ENCODE results near the gene NAALAD2.
"Not testable (repeated sequence)": the region's sequence is repeated elsewhere in the genome, so short reads cannot be mapped to it uniquely, and the experiment has no call there.

The NAALAD2 gene

GRCh38 chr11:90192869-90193582 is 58.6 kb downstream of the NAALAD2 start:
- DNase-seq, result no peak

- no peak for DNase-seq
Measured at GRCh38 chr11:90197377-90197776, 62.9 kb downstream of the NAALAD2 start.

- DNase-seq, result no peak
Measured at GRCh38 chr11:90202342-90202741, 67.9 kb downstream of the NAALAD2 start.

- no peak for DNase-seq
Measured at GRCh38 chr11:90204407-90204806, 69.9 kb downstream of the NAALAD2 start.

GRCh38 chr11:90204832-90205646 is 70.6 kb downstream of the NAALAD2 start:
- DNase-seq, result peak; percentile 36 to 69 (median 59)

GRCh38 chr11:90207992-90208391 is 73.5 kb downstream of the NAALAD2 start:
- DNase-seq, result not testable (repeated sequence)

- no peak for DNase-seq
Measured at GRCh38 chr11:90208857-90209256, 74.4 kb downstream of the NAALAD2 start.

- DNase-seq, result no peak
Measured at GRCh38 chr11:90213322-90213721, 78.9 kb downstream of the NAALAD2 start.

- no peak for DNase-seq
Measured at GRCh38 chr11:90216611-90217010, 82.1 kb downstream of the NAALAD2 start.

GRCh38 chr11:90218606-90219005 is 84.1 kb downstream of the NAALAD2 start:
- DNase-seq, result no peak

- no peak for DNase-seq
Measured at GRCh38 chr11:90219438-90219837, 85.0 kb downstream of the NAALAD2 start.

GRCh38 chr11:90220391-90220790 is 85.9 kb downstream of the NAALAD2 start:
- peak in 3 of 4 experiments; percentile 5 to 47 (median 30) for DNase-seq

- DNase-seq, result no peak
Measured at GRCh38 chr11:90221803-90222458, 87.5 kb downstream of the NAALAD2 start.

GRCh38 chr11:90222459-90223247 is 88.2 kb downstream of the NAALAD2 start, which contains the start of gene CHORDC1:
TSS of gene CHORDC1 (minus strand) at chr11:90223049. CDS start at chr11:90222954, 95 bp downstream.
- DNase-seq, result peak; percentile 94 to 97 (median 96)

- DNase-seq, result no peak
Measured at GRCh38 chr11:90223248-90223585, 88.8 kb downstream of the NAALAD2 start.

- DNase-seq, result no peak
Measured at GRCh38 chr11:90228056-90228455, 93.6 kb downstream of the NAALAD2 start.

- DNase-seq, result no peak
Measured at GRCh38 chr11:90229791-90230190, 95.3 kb downstream of the NAALAD2 start.

- no peak for DNase-seq
Measured at GRCh38 chr11:90234977-90235376, 100.5 kb downstream of the NAALAD2 start.

- no peak for DNase-seq
Measured at GRCh38 chr11:90235526-90235925, 101.1 kb downstream of the NAALAD2 start.

- no peak for DNase-seq
Measured at GRCh38 chr11:90237004-90237403, 102.5 kb downstream of the NAALAD2 start.

- DNase-seq, result not testable (repeated sequence)
Measured at GRCh38 chr11:90239967-90240636, 105.6 kb downstream of the NAALAD2 start.

- no peak for DNase-seq
Measured at GRCh38 chr11:90241414-90241813, 107.0 kb downstream of the NAALAD2 start.

Measured in suppressor macrophage (primary cell).